Suppressor macrophage treated with lipopolysaccharide for 1 hour (primary cell): ENCODE results near the gene KRT9.
A peak's percentile ranks its signal among the peaks of the same experiment; 100 is the strongest.
"Not testable (repeated sequence)": the region's sequence is repeated elsewhere in the genome, so short reads cannot be mapped to it uniquely, and the experiment has no call there.

Experiments
- DNase-seq, 3 donors: peaks; one replicate each; pipeline ENCODE4 v3.0.0-alpha.2; 2020 to 2022

The KRT9 gene

DNA sequence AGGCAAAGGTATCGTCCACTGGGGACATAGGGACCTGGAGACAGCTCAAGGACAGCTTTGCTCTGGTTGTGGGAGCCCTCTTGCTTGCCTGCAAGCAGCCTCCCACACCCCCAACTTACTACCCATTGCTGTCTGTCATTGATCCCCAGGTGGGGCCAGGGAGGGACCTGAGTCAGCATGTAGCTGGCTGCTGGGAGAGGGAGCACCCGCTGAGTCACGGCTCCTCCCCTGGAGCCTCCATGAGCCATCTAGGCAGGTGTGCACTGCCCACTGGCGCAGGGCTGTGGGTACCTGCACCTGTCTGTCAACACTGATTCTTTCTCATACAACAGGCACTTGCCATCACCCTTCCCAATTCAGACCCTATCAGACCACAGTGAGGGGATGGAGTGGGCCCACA, 4.9 kb upstream of the KRT9 start:
- DNase-seq: not testable (repeated sequence)

DNA sequence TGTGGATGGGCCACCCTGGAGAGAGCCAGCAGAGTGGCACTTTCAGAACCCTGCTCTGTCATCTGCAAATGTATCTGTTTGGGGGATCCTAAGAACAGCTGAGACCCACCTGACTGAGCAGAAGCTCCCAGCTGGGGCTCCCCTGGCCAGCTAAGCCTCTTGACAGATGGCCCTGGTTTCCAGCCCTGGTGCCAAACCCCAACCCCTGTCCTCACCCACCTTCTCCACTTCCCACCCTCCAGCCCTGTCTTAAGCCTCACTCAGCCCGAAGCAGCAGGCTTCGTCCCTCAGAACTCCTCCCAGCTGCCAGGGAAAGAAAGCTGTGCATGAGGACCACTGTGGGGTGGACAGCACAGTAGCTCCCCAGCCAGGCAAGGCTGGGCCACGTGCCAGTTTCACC, 3.5 kb upstream of the KRT9 start:
- no peak for DNase-seq

DNA sequence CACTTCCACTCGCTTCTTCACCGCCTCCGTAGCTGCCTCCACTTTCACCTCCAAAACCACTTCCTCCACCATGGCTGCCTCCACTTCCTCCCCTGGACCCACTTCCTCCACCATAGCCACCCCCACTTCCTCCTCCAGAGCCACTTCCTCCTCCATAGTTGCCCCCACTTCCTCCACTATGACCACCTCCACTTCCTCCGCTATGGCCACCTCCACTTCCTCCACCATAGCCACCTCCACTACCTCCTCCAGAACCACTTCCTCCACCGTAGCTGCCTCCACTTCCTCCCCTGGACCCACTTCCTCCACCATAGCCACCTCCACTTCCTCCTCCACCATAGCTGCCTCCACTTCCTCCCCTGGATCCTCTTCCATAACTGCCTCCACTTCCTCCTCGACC, 4.5 kb downstream of the KRT9 start:
- DNase-seq: no peak

DNA sequence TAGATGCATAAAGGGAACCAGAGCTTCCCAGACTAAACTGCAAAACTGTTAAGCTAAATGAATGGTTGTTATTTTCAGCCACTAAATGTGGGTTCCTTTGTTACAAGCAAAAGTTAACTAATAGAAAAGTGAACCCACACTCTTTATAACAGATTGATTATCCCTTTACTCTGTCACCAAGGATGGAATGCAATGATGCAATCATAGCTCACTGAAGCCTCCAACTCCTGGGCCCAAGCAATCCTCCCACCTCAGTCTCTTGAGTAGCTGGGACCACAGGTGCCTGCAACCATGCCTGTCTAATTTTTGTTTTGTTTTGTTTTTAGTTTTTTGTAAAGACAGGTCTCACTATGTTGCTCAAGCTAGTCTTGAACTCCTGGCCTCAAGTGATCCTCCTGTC, 6.5 kb downstream of the KRT9 start:
- no peak for DNase-seq

DNA sequence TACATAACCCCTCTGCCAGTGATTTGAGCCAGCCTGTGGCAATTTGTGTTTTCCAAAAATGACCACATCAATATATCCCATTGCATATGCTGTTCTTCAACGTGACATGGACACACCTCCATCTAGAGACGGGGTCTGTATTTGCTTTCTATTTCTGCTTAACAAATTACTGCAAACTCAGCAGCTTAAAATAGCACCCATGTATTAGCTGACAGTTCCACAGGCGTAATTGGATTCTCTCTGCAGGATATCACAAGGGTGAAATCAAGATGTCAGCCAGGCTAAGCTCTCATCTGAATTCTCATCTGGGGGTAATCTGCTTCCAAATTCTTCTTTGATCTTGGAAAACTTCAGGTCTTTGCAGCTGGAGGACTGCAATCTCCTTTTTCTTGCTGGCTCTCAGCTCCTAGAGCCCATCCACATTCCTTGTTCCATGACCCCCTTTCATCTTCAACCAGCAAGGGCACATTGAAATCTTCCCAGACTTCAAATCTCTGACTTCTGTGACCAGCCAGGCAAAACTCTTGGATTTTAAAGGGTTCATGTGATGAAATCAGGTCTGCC, 8.2 kb downstream of the KRT9 start:
- no peak for DNase-seq

DNA sequence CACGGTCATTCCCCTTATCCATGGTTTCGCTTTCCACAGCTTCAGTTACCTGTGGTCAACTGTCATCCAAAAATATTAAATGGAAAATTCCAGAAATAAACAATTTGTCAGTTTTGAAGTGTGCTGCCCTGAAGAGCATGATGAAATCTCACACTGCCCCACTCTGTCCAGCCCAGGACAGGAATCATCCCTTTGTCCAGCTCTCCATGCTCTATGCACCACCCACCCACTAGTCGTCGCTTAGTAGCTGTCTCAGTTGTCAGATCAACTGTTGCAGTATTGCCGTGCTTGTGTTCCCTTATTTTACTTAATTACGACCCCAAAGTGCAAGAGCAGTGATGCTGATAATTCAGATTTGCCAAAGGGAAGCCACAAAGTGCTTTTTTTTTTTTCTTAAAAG, 10.3 kb downstream of the KRT9 start:
- no peak for DNase-seq

DNA sequence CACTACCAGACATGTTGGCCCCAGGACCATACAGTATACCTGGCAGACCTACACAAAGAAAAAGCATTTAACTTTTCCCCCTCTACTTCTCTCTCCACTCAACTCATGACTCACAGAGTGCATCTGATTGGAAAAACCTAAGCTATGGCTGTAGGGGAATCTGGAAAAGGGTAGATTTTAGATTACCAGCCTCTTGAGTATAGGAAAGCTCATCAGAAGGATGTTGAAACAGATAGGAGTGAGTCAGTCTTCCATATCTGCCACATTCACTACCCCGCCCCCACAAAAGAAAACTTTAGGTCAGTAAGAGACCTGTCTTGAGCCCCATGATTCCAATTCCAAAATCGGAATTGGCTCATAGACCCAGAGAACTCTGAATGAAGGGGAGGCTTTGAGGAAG, 12.3 kb downstream of the KRT9 start:
- peak; percentile 42 to 49 (median 49) for DNase-seq

DNA sequence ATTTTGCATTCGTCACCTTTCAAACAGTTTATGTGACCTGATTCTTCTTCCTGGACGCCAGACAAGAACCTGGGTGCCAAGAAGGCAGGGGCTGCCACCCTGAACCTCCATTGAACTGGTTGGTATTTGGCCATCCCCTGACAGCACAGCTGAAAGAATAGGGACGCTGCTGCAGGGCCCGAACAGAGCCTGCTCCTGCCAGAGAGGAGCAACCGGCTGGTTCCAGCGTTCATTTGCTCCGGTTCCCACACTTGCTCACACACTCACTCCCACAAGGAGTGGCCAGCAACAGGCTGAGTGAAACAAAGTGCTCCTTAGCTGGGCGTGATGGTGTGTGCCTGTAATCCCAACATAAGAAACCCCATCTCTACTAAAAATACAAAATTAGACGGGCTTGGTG, 14.9 kb downstream of the KRT9 start:
- DNase-seq: no peak

DNA sequence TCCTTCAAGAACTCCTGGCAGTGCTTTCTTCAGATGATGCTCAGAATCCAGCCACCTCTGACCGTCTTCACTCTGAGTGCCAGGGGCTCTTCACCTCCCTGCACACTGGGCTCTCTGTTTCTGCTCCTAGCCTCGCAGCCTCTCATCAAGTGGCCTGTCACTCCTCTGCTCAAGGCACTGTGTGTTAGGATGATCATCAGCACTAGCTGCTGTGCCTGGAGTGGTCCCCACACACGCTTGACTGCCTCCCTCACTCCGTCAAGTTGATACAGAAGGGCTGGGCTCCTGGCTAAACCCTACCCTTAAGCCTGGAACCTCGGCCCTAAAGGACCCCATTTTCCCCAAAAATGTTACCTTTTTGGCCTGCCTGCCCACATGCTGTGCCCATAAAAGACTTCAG, 15.6 kb downstream of the KRT9 start:
- DNase-seq: no peak

DNA sequence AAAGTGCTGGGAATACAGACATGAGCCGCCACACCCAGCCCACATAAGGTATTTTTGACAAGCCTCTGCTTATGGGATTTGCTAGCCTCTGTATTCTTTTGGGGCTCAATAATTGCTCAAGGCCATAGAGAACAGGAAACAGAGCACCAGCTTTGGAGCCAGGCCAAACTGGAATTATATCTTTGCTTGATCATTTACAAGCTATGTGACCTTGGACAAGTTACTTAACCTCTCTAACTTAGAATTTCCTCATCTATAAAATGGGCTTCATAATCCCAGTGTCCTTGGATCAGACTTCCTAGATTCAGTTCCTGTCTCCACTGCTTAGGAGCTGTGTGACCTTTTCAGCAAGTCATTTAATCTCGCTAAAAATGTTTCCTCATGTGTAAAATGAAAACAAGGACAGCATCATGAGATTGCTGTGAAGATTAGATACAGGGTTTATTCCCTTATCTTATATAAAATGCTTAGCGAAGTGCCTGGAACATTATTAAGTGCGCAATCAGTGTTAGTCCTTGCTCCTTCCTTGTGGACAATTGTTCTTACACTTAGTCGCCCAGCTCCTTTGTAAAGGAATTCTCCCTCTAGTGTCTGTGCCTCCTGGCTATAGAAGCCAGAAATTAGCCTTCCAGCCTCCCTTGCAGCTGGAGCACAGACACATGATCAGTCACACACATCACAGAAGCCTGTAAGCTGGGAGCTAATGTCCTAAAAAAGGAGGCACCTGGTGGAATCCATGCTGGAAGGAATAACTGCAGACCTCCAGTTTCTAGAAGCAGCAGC, 16.6 kb downstream of the KRT9 start:
- no peak for DNase-seq

DNA sequence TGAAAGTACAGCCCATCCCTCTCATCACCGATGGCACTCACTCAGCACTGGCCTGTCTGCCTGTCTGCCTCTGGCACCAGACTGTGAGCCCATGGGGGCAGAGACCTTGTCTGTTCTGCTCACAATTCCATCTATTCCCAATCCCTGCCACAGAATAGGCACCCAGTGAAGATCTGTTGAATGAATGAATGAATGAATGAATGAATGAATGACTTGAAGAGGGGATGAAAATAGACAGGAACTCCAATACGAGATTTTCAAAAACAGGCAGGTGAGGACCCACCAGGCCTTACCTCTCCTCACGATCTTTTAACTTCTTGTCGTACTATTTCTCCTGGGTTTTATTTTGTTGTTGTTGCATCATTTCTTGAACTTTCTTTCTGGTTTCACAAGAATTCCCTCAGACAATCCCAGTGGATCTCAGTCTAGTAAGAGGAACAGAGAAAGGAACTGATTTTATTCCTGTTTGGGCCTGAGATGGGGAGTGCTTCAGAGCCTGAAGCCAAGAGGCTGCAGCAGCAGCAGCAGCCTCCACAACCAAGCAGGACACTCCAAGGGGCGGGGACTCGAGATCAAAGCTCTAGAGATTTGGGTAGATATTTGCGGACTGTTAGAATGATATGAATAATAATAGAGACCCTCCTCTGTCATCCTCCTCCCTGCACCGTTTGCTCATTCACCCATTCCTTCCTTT, 17.7 kb downstream of the KRT9 start:
- no peak for DNase-seq

DNA sequence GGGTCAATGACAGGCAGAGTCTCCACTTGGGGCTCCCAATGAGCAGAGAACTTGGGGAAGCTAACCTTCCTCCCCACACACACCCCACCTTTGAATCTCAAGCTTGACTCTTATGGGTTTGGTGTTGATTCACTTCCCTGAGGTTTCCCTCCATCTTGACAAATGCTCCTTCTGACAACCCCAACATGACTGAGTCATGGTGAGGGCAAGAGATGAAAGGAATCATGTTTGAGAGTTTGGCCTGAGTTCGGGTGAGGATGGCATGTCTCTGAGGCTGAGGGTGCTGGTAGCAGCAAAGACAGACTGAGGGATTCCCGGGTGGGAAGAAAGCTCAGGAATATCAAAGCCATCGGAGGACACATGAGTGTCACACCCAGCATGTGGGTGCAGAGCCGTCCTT, 18.7 kb downstream of the KRT9 start:
- peak in 1 of 3 donors; percentile 9 for DNase-seq

DNA sequence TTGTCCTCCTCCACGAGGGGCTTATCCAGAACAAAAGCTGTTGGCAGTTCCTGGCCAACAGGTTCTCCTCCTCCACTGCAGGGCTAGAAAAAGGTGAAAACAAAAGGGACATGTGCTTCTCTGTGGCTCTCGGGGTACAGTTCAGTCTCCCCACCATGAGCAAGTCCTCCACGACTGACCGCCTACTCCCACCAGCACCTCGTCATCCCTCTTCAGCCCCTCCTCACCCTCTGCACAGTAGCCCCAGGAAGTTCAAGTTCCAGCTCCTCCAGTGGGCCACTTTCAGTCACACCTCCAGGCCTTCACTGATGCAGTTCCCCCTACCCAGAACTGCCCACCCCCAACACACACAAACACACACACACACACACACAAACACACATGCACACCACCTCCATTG, 19.4 kb downstream of the KRT9 start:
- DNase-seq: no peak

DNA sequence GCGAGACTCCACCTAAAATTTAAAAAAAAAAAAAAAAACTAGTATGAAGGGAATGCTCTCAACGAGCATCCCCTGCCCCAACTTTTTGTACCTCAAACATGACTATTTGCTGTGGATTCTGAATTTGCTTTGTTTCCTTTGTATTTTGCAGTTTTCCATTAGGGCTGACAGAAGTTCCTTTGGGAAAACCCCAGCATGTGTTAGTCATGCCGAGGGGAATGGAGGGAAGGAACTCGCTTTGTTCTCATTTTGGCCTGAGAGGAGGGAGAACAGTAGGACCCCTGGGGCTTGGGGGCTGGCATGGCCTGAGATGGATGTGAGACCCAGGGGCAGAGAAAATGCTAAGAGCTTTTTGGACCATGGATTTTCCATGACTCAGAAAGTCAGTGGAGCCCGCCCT, 20.5 kb downstream of the KRT9 start:
- DNase-seq: peak; percentile 36 to 39 (median 38)

DNA sequence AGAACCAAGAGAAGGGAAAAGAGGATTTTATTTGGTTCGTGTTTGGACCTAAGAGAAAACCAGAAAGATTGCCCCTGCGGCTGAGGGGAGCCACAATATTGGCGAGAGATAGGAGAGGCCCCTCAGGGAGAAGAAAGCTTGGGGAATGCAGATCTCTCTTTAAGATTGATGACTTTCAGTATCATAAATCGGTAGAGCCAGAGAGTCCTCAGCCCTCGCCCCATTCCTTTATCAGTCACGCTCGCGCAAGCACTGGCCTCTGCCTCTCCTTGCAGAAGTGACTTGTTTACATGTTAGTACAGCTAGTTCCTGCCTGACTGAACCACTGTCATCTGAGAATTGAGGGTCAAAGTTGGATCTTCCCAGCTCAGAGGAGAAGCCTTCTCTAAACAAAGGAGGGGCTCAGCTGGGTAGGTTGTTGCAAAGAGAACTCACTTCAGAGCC, 22.2 kb downstream of the KRT9 start:
- peak in 1 of 3 donors; percentile 47 for DNase-seq

DNA sequence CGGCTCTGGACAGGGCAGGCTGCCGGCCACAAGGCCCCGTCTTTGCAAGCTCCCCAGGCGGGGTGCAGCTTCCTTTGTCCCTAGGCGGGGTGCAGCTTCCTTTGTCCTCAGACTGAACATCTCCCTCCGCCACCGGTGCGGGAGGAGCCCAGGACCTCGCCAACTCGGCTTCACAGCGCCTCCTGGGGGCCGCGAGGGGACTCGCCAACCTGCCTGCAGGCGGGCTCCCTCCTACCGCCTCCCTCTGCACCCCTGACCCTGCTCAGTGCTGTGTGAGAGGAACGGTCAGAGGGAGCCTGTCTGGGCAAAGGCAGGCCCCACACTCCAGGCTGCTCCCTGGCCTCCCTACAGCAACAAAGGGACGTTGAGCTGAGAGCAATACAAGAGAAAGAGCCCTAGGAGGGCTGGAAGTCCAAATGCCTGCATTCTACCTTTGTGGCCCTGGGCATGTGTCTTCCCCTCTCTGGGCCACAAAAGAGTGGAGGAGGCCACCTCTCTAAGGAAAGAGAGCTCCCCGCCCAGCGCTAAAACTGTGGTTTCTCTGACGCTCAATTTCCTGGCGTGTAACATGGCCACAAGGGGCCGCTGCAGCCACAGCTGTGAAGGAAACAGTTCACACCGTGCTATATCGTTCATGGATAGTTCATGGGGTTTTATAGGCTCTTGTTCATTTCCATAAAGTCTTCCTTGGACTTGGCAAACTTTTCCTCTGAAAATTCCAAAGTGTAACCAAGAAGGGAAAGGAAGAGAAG, 22.8 kb downstream of the KRT9 start:
- peak; percentile 73 to 90 (median 90) for DNase-seq

DNA sequence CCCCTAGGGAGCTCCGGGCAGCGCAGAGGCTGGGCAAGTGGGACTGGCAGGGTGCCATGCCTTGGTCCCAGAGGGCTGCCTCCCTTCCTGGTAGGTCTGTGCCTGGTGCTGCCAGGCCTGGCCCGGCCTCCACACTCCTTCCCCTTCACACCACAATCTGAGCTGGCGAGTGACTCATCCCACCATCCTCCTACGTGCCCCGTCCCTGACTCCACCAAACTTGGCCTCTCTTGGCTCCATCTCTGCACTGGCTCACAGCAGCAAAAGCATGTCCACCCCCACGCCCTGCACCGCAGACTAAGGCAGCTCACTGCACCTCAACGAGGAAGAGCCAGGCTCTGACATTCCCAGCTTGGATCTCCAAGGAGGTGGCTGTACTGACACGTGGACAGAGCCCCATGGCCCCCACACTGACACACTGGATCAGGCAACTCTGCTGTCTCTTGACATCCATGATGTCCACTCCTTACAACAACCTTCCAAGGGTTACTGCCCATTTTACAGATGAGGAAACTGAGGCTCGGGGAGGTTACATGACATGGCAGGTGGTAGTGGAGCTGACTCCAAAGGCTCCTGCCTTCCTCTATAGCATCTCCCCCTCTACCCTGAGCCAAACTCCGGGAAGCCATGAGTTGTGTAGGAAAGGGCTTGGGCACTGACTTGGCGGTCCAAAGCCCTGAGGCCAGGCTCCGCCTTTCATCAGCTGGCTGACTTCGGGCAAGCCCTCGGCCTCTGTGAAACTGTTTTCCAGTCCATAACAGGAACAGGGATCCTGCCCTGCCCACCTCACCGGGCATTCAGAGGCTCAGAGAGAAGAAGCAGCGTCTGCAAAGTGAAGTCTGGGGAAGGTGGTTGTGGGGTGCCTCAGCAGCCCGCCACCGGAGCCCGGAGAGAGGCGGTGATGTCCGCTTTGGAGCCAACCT, 23.7 kb downstream of the KRT9 start:
- DNase-seq: peak; percentile 87 to 90 (median 88)

DNA sequence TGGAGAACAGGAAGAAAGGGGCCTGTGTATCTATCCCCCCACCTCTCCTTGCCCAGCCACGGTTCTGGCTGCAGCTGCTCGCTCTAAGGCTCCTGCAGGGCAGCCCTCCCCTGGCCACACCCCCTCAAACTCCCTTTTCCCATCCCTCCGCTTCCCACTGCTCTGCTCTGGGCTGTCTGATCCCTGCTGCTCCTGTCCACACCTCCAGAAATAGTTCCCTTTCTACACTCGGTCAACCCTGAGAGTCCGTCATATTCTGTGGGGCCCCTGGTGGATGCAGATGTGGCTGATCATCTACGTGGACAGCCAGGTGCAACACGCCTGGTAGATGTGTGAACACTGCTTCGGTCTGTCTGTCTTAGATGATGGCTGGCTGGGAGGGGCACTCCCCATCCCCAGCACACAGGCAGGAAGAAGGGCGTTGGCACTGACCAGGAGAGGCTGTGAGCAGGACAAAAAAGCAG, 24.4 kb downstream of the KRT9 start:
- DNase-seq: no peak

DNA sequence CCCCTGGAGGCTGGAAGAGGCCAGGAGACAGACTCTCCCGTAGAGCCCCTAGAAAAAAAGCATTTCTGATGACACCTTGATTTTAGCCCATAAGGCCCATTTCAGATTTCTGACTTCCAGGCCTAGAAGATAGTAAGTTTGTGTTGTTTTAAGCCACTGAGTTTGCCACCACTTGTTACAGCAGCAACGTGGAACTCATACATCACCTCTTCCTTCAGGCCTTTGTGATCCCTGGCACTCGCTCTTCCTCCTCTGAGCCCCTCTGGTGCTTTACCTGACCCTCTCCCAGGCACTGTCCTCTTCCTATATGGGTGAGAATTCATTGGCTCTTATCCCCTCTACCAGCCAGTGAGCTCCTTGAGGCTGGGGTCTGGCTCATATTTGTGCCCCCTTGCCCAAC, 25.0 kb downstream of the KRT9 start:
- no peak for DNase-seq

DNA sequence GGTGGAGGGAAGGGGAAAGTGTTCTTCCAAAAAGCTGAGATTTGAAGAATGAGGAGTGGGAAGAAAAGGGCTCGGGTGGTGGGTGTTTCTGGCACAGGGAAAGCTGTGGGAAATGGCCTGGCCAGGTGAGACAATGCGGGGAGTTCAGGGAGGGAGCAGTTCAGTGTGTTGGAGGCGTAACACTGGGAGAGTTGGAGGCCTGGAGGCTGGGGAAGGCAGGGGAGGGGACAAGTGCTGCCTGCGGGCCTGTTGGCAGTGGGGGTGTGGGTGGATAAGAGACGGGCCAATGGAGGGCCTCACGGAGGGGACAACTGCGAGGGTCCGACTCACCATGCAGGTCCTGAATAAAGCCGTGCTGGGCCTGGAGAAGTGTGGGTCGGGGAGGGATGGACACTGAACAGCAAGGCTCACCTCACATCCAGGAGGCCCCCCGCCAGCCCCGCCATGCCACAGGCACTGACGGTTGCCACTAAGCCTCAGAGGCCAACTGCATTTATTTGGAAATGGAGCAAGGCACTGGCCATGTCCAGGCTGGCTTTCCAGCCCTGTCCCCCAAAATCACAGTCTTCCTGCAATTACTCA, 25.9 kb downstream of the KRT9 start:
- DNase-seq: no peak

DNA sequence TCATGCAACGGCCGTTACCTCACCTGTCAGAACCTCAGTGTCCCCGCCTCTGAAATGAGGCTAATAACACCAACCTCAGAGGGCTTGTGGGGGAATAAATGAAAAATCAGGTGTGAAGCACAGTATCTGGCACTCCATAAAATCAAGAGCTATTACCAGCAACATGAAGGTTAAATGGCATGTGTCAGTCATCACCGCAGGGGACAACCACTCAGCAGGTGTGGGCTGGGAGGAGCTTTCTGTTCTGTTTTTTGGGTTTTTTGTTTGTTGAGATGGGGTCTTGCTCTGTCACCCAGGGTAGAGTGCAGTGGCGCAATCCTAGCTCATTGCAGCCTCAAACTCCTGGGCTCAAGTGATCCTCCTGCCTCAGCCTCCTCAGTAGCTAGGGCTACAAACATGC, 26.9 kb downstream of the KRT9 start:
- no peak for DNase-seq

DNA sequence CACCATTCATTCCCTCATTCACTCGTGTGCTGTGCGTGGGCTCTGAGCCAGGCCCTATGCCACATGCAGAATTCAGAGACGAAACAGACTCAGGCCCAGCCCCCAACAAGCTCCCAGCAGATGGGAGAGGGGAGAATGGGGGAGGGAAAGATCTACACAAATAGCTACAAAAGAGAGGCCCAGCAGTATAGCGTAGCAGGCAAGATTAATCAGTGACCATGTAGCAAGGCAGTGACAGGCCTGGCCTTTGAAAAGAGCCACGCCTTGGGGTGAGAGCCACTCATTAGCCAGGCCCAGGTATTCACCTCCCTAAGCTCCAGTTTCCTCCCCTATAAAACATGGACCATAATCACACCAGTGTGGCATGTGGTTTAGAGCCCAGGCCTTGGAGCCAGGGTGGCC, 27.4 kb downstream of the KRT9 start:
- DNase-seq: no peak
